Measurements from ENCODE around the gene CCDC127. TPM values are rescaled to one million over a fixed set of nuclear protein-coding genes. Genes with fewer than 3 reads are reported as not detected.

CCDC127 gene
- total RNA-seq, 1 donor from 2014 or later = 10.1 TPM

GRCh38 chr5:188488-189481 lies 29.2 kb downstream of the CCDC127 start:
- peaks cover 3% of the 10 kb centered on the region for H3K4me1 Mint-ChIP-seq (ENCODE audit: low read depth)
- peak; percentile 84 for DNase-seq (ENCODE audit: low spot score, unreplicated experiment)
- no peak overlapping the region for H3K4me3 Mint-ChIP-seq (ENCODE audit: low read depth)
- H3K27ac Mint-ChIP-seq = no peak overlapping the region
- peaks cover 5% of the 10 kb centered on the region for H3K27me3 Mint-ChIP-seq
- TF ChIP-seq CTCF (IDR thresholded peaks at IDR 0.05; ENCODE audit: unreplicated experiment) = peak; percentile 90
- no peaks in the 10 kb centered on the region for H3K9me3 Mint-ChIP-seq (ENCODE audit: low read depth)
- no peaks in the 10 kb centered on the region for H3K36me3 Mint-ChIP-seq (ENCODE audit: insufficient read depth)

GRCh38 chr5:187617-188451 lies 30.1 kb downstream of the CCDC127 start:
- Mint-ChIP-seq H3K4me3 (ENCODE audit: low read depth) (no peak overlapping the region), H3K36me3 (ENCODE audit: insufficient read depth) (peaks cover 3% of the 10 kb centered on the region), H3K9me3 (ENCODE audit: low read depth) (no peaks in the 10 kb centered on the region), H3K27ac (no peak overlapping the region), H3K4me1 (ENCODE audit: low read depth) (peaks cover 3% of the 10 kb centered on the region), H3K27me3 (peaks cover 5% of the 10 kb centered on the region)
- no peak for DNase-seq (ENCODE audit: low spot score, unreplicated experiment)
- TF ChIP-seq CTCF (IDR thresholded peaks at IDR 0.05; ENCODE audit: unreplicated experiment) = no peak

DNA sequence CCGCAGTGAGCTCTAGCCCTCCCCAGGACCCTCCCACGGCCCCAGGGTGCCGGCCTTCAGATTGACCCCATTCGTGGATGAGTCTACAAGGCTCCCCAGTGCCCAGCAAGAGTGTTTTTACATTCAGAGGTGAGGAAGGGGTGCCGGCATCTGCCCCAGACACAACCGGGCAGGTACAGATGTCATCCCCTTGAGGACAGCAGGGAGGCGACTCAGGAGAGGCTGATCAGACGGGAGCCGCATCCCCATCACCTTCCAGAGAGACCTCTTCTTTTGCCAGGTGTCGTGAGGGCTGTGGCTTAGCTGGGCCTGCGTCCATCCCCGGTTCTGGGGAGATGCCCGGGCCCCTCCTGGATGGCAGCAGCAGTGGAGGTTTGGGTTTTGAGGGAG lies 30.9 kb downstream of the CCDC127 start:
- Mint-ChIP-seq H3K36me3 (ENCODE audit: insufficient read depth) (peaks cover 7% of the 10 kb centered on the region), H3K4me3 (ENCODE audit: low read depth) (no peak overlapping the region), H3K9me3 (ENCODE audit: low read depth) (no peaks in the 10 kb centered on the region), H3K4me1 (ENCODE audit: low read depth) (peaks cover 3% of the 10 kb centered on the region), H3K27ac (no peak overlapping the region), H3K27me3 (peaks cover 5% of the 10 kb centered on the region)
- no peak for DNase-seq (ENCODE audit: low spot score, unreplicated experiment)
- no peak for TF ChIP-seq CTCF (IDR thresholded peaks at IDR 0.05; ENCODE audit: unreplicated experiment)

GRCh38 chr5:186091-187041 lies 31.6 kb downstream of the CCDC127 start:
- peaks cover 10% of the 10 kb centered on the region for H3K36me3 Mint-ChIP-seq (ENCODE audit: insufficient read depth)
- H3K4me1 Mint-ChIP-seq (ENCODE audit: low read depth) = peaks cover 3% of the 10 kb centered on the region
- H3K4me3 Mint-ChIP-seq (ENCODE audit: low read depth) = no peak overlapping the region
- DNase-seq (ENCODE audit: low spot score, unreplicated experiment) = no peak
- H3K9me3 Mint-ChIP-seq (ENCODE audit: low read depth) = no peaks in the 10 kb centered on the region
- no peak overlapping the region for H3K27ac Mint-ChIP-seq
- peaks cover 5% of the 10 kb centered on the region for H3K27me3 Mint-ChIP-seq
- TF ChIP-seq CTCF (IDR thresholded peaks at IDR 0.05; ENCODE audit: unreplicated experiment) = no peak
